Astrocyte (in vitro differentiated cells and primary cell): Measurements from ENCODE around the gene VPS13C. TPM values are rescaled to one million over a fixed set of nuclear protein-coding genes. Genes with fewer than 3 reads are reported as not detected.
A peak's percentile ranks its signal among the peaks of the same experiment; 100 is the strongest.

Source experiments
- DNase-seq: peaks from one replicate; pipeline ENCODE4 v3.0.0-alpha.2; 2010; ENCODE audit warnings: low read depth
- FAIRE-seq: peaks from 2 replicates; lab custom pipeline; 2011; peaks lifted over from hg19 to GRCh38; lab: Jason Lieb, UNC
- H2AFZ ChIP-seq: 2 replicates; pipeline ENCODE4 v1.6.0; 2012; ENCODE audit warnings: low read depth, low read length, inconsistent platforms
- H3K27ac ChIP-seq: 2 replicates; pipeline ENCODE4 v1.5.1; 2011; ENCODE audit warnings: low read depth, low read length, inconsistent platforms
- H3K27me3 ChIP-seq: 2 replicates; pipeline ENCODE4 v1.6.0; 2011; ENCODE audit warnings: low read length, inconsistent platforms; ENCODE audit not compliant: insufficient read depth
- H3K36me3 ChIP-seq: 2 replicates; pipeline ENCODE4 v1.5.1; 2011; ENCODE audit warnings: low read length, inconsistent platforms; ENCODE audit not compliant: insufficient read depth
- H3K4me1 ChIP-seq: 2 replicates; pipeline ENCODE4 v1.5.1; 2011; ENCODE audit warnings: low read length, inconsistent platforms; ENCODE audit not compliant: insufficient read depth
- H3K4me2 ChIP-seq: 2 replicates; pipeline ENCODE4 v1.6.0; 2012; ENCODE audit warnings: low read length, inconsistent platforms
- H3K4me3 ChIP-seq: 2 replicates; pipeline ENCODE4 v1.5.1; 2011; ENCODE audit warnings: low read depth, mild to moderate bottlenecking, low read length, inconsistent platforms; ENCODE audit not compliant: insufficient read depth
- H3K79me2 ChIP-seq: 2 replicates; pipeline ENCODE4 v1.6.0; 2012; ENCODE audit warnings: mild to moderate bottlenecking, low read length, inconsistent platforms; ENCODE audit not compliant: insufficient read depth
- H3K9ac ChIP-seq: 2 replicates; pipeline ENCODE4 v1.6.0; 2012; ENCODE audit warnings: mild to moderate bottlenecking, low read length, inconsistent platforms
- H3K9me3 ChIP-seq: 2 replicates; pipeline ENCODE4 v1.5.1; 2012; ENCODE audit warnings: low read depth, mild to moderate bottlenecking, low read length, inconsistent platforms; ENCODE audit not compliant: insufficient read depth
- H4K20me1 ChIP-seq: 2 replicates; pipeline ENCODE4 v1.6.0; 2012; ENCODE audit warnings: low read length, inconsistent platforms; ENCODE audit not compliant: insufficient read depth
- H3K27ac Mint-ChIP-seq: one replicate; pipeline ENCODE4 v1.8.0; 2021; ENCODE audit warnings: mild to moderate bottlenecking, mixed read lengths; ENCODE audit not compliant: unreplicated experiment
- H3K27me3 Mint-ChIP-seq: one replicate; pipeline ENCODE4 v1.8.0; 2021; ENCODE audit warnings: low read depth, mixed read lengths; ENCODE audit not compliant: unreplicated experiment
- H3K36me3 Mint-ChIP-seq: one replicate; pipeline ENCODE4 v1.8.0; 2021; ENCODE audit warnings: low read depth, mixed read lengths; ENCODE audit not compliant: unreplicated experiment
- H3K4me1 Mint-ChIP-seq: one replicate; pipeline ENCODE4 v1.8.0; 2021; ENCODE audit warnings: low read depth, mixed read lengths; ENCODE audit not compliant: unreplicated experiment
- H3K4me3 Mint-ChIP-seq: one replicate; pipeline ENCODE4 v1.8.0; 2021; ENCODE audit warnings: mild to moderate bottlenecking, moderate library complexity, mixed read lengths; ENCODE audit not compliant: unreplicated experiment
- H3K9me3 Mint-ChIP-seq: one replicate; pipeline ENCODE4 v1.8.0; 2021; ENCODE audit warnings: mild to moderate bottlenecking, mixed read lengths; ENCODE audit not compliant: unreplicated experiment
- EZH2 ChIP-seq: IDR thresholded peaks from 2 replicates; pipeline ENCODE4 v1.6.1; 2012; ENCODE audit warnings: mild to moderate bottlenecking, low read length, inconsistent platforms; ENCODE audit not compliant: insufficient read depth
- total RNA-seq: library from RNA; stranded (reverse); gene quantifications from 2 replicates; pipeline ENCODE4 v1.2.1, GENCODE V29; 2021
- TF ChIP-seq, protein P1 (sequence below): IDR thresholded peaks from 2 replicates; pipeline ENCODE4 v1.5.1; 2011; ENCODE audit warnings: low read depth, mild to moderate bottlenecking, inconsistent platforms, low read length, moderate library complexity; ENCODE audit not compliant: insufficient read depth

The VPS13C gene
- total RNA-seq, 1 donor from 2014 or later: 35.4 TPM

DNA sequence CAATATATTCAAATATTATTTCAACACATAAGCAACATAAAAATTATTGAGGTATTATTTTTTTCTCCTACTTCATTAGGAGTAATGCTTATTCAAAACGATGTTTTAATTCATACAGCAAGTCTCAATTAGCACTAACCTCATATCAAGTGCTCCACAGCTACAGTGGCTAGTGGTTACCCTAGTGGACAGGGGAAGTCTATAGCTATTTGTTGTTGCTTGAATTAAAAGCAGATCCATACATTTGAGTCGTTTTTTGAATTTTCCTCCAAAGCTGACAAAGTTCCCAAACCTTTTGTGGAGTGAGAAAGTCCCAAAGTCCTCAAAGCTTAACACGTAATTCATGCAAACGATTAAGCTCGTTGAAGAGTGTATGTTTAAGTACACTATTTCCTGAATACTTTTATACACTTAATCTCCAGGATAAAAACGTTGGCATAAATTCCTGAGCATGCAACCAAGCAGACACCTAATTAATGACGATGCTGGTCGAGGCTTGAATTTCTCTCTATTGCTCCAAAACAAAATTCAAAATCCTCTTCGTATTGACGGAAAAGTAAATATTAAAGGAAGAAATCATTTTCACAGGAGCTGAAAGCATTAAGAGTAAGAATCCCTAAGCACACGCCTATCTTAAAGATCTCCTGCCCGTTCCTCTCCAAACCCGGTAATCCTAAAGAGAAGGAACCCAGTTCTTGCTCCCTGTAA lies 985 bp downstream of the VPS13C start:
- Histone ChIP-seq H3K9ac (peak overlapping the region; percentile 86), H3K4me2 (peak overlapping the region; percentile 98), H4K20me1 (peaks cover 26% of the 10 kb centered on the region), H3K9me3 (no peaks in the 10 kb centered on the region), H3K36me3 (no peaks in the 10 kb centered on the region), H3K4me1 (peaks cover 12% of the 10 kb centered on the region), H3K27ac (peak overlapping the region; percentile 67), H3K4me3 (peak overlapping the region; percentile 72), H2AFZ (peak overlapping the region; percentile 95), H3K79me2 (peaks cover 37% of the 10 kb centered on the region), H3K27me3 (peaks cover 13% of the 10 kb centered on the region)
- no peak for TF ChIP-seq EZH2
- TF ChIP-seq, protein P1, sequence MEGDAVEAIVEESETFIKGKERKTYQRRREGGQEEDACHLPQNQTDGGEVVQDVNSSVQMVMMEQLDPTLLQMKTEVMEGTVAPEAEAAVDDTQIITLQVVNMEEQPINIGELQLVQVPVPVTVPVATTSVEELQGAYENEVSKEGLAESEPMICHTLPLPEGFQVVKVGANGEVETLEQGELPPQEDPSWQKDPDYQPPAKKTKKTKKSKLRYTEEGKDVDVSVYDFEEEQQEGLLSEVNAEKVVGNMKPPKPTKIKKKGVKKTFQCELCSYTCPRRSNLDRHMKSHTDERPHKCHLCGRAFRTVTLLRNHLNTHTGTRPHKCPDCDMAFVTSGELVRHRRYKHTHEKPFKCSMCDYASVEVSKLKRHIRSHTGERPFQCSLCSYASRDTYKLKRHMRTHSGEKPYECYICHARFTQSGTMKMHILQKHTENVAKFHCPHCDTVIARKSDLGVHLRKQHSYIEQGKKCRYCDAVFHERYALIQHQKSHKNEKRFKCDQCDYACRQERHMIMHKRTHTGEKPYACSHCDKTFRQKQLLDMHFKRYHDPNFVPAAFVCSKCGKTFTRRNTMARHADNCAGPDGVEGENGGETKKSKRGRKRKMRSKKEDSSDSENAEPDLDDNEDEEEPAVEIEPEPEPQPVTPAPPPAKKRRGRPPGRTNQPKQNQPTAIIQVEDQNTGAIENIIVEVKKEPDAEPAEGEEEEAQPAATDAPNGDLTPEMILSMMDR: peak; percentile 36
- peak overlapping the region; percentile 92 for H3K4me3 Mint-ChIP-seq
- DNase-seq (no peak), FAIRE-seq (no peak)
- peaks cover 23% of the 10 kb centered on the region for H3K27me3 Mint-ChIP-seq
- peak overlapping the region; percentile 54 for H3K27ac Mint-ChIP-seq
- no peaks in the 10 kb centered on the region for H3K36me3 Mint-ChIP-seq
- H3K9me3 Mint-ChIP-seq: no peaks in the 10 kb centered on the region
- peaks cover 8% of the 10 kb centered on the region for H3K4me1 Mint-ChIP-seq

DNA sequence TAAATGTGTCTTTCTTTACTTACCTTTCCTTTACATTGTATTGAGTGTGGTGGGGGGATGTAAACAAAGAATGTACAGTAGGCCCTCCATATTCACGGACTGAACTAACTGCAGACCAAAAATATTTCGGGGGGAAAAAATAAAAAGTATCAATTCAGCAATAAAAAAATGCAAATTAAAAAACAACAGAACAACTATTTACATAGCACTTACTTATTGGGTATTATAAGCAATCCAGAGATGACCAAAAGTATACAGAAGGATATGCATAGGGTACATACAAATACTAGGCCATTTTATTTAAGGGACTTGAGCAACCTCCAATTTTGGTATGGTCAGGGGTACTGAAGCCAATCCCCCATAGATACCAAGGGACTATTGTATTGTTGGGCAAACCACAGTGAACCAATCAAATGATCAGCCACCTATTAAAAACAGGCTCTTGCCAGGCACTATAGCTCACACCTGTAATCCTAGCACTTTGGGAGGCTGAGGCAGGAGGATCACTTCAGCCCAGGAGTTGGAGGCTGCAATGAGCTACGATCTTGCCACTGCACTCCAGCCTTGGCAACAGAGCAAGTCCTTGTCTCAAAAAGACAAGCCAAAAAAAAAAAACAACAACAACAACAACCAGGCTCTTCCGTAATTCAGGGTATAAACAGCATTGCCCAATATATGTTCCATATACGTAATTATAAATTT lies 1.8 kb downstream of the VPS13C start:
- no peak overlapping the region for H3K27ac Mint-ChIP-seq
- Histone ChIP-seq H3K4me2 (no peak overlapping the region), H2AFZ (no peak overlapping the region), H3K27me3 (peaks cover 13% of the 10 kb centered on the region), H3K9ac (no peak overlapping the region), H3K79me2 (peaks cover 44% of the 10 kb centered on the region), H3K9me3 (no peaks in the 10 kb centered on the region), H3K4me1 (peaks cover 12% of the 10 kb centered on the region), H4K20me1 (peaks cover 29% of the 10 kb centered on the region), H3K36me3 (no peaks in the 10 kb centered on the region), H3K4me3 (no peak overlapping the region), H3K27ac (no peak overlapping the region)
- H3K27me3 Mint-ChIP-seq: peaks cover 18% of the 10 kb centered on the region
- peaks cover 9% of the 10 kb centered on the region for H3K4me1 Mint-ChIP-seq
- no peaks in the 10 kb centered on the region for H3K36me3 Mint-ChIP-seq
- DNase-seq: no peak
- FAIRE-seq: no peak
- no peaks in the 10 kb centered on the region for H3K9me3 Mint-ChIP-seq
- TF ChIP-seq EZH2: no peak
- H3K4me3 Mint-ChIP-seq: peak overlapping the region; percentile 92

DNA sequence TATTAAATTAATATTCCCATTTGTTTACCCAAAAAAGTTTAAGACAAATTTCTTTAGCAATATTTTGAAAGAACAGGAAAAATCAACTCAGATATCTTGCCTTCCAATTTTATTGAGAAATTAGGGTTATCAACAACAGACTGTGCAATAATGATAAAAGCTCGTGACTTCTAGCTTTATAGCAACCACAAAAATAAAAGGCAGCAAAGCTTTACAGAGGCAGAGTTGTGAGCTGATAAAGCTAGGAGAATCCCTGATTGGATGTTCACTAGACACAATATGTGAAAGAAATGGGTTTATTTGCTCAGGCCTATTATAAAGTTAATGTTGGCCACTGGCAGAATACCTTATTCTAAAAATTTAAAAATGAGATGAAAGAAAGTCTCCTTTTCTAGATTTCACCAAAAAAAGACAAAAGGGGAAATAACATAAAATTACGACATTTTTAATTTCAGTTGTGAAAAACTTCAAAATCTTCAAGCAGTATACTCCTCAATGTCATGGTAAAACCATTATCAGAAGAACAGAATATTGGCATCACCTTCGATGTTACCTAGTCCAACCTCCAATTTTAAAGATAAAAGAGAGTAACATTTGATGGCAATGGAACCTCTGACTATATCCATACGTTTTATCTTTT lies 2.8 kb downstream of the VPS13C start:
- FAIRE-seq: no peak
- H3K9me3 ChIP-seq: no peaks in the 10 kb centered on the region
- peaks cover 48% of the 10 kb centered on the region for H3K79me2 ChIP-seq
- no peak overlapping the region for H3K4me3 ChIP-seq
- no peak overlapping the region for H3K27ac ChIP-seq
- peaks cover 36% of the 10 kb centered on the region for H4K20me1 ChIP-seq
- no peak overlapping the region for H3K4me2 ChIP-seq
- Mint-ChIP-seq H3K27me3 (peaks cover 12% of the 10 kb centered on the region), H3K36me3 (no peaks in the 10 kb centered on the region), H3K4me3 (no peak overlapping the region), H3K27ac (no peak overlapping the region), H3K4me1 (peaks cover 9% of the 10 kb centered on the region), H3K9me3 (no peaks in the 10 kb centered on the region)
- H3K4me1 ChIP-seq: peaks cover 12% of the 10 kb centered on the region
- DNase-seq: no peak
- no peak overlapping the region for H2AFZ ChIP-seq
- TF ChIP-seq, protein P1: no peak
- no peak for TF ChIP-seq EZH2
- H3K36me3 ChIP-seq: no peaks in the 10 kb centered on the region
- H3K27me3 ChIP-seq: peaks cover 12% of the 10 kb centered on the region
- no peak overlapping the region for H3K9ac ChIP-seq
